HPDE6-E6E7 (cell line): Measurements from ENCODE around the gene KRT24.

Experiments used
- DNase-seq: peaks from one replicate; pipeline ENCODE4 v3.0.0; 2011; ENCODE audit warnings: missing footprints; ENCODE audit errors: extremely low spot score

Gene KRT24

DNA sequence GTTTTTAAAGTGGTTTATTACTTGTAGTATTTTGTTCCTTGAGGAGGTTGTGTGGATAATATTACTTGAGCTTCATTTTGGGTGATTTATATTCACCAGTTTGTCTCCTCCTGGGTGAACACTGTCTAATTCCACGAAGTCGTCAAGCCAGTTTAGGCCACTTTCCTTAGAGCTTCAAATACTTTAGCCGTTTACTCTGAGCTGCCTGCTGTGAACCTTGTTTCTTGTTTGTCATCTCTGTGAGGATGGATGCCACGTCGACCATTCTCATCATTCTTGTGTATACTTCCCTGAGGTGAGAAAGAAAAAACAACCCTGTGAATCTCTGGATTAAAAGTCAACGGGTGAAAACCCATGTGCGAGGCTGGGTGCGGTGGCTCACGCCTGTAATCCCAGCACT is 9.0 kb downstream of the KRT24 start:
- no peak for DNase-seq

- no peak for DNase-seq
These were observed 16.4 kb downstream of the KRT24 start for GRCh38 chr17:40687106-40687505.

DNA sequence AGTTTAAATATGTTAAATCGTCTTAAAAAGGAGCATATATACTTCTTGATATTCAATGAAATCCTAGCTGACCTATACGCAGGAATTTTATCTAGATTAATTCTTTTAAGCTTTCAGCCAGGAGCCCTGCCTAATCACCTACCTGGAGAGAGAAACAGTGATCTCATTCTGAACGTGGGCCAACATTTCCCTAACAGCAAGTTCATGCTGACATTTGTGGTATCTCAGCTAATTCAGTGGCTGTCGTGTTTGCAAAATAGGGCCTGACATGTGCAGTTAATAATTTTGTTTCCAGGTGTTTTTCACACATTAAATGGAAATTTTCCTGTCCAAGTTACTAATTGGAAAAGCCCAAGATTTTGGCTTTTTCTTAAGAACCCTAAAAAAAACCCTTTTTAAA is 17.4 kb downstream of the KRT24 start:
- DNase-seq = no peak

- no peak for DNase-seq
These were observed 22.6 kb downstream of the KRT24 start for GRCh38 chr17:40680998-40681397.

GRCh38 chr17:40679523-40679907 is 24.0 kb downstream of the KRT24 start:
- no peak for DNase-seq

DNA sequence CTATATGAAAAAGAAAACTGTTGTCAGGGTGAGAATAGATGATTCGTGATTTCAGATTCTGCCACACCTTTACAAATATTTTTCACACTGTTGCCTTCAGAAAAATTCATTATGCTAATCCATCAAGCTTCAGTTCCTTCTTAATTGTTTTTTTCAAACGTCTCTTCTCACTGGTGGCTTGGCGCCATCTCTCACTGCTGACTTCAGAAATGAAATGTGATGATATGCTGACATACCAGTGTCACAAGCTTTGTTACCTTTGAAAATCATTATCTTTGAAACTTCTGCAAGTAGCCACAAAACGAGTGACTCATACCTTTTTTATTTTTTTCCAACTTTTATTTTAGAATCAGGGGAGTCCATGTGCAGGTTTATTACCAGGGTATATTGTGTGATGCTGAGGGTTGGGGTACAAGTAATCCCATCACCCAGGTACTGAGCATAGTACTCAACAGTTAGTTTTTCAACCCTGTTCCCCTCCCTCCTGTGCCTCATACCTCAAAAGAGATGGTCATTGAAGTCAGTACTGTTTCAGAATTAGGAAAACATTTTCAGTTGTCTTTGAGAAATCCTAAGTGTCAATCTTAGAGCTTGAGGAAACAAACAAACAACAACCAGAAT is 24.5 kb downstream of the KRT24 start:
- DNase-seq = no peak

DNA sequence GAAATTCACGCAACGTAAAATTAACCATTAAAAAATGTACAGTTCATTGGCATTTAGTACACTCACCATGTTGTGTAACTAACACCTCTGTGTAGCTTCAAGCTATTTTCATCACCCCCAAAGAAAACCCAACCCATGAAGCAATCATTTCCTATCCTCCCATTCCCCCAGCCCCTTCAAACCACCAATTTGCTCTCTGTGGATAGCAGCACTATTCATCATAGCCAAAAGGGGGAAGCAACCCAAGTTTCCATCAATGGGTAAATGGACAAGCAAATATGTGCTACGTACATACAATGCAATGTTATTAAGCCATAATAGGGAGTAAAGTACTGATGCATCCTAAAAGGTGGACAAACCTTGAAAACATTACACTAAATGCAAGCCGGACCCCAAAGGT is 27.6 kb downstream of the KRT24 start:
- no peak for DNase-seq

GRCh38 chr17:40672654-40673053 is 30.9 kb downstream of the KRT24 start:
- DNase-seq = no peak

GRCh38 chr17:40671282-40671681 is 32.3 kb downstream of the KRT24 start:
- no peak for DNase-seq

- DNase-seq = no peak
These were observed 37.2 kb downstream of the KRT24 start for GRCh38 chr17:40666331-40666730.

- no peak for DNase-seq
These were observed 38.8 kb downstream of the KRT24 start, which contains the start of gene KRT222 for GRCh38 chr17:40664582-40665333. Gene KRT222, minus strand, starts transcription at chr17:40665177. Its CDS starts 78 bp downstream, at chr17:40665099.

DNA sequence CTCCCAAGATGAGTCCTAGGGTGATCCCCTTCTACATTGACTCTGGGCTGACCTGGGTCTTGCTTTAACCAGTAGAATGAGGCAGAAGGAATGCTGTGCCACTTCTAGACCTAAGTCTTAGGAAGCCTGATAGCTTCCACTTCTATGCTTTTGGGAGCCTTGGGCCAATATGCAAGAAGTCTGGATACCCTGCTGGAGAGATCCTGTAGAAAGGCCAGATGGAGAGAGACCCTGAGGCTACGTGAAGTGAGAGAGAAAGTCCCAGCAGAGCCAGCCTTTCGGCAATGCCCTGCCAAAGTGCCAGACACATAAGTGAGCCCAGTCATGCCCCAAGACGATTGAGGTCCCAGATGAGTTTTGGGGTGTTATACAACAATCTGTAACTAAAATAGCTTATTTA is 40.3 kb downstream of the KRT24 start:
- no peak for DNase-seq

DNA sequence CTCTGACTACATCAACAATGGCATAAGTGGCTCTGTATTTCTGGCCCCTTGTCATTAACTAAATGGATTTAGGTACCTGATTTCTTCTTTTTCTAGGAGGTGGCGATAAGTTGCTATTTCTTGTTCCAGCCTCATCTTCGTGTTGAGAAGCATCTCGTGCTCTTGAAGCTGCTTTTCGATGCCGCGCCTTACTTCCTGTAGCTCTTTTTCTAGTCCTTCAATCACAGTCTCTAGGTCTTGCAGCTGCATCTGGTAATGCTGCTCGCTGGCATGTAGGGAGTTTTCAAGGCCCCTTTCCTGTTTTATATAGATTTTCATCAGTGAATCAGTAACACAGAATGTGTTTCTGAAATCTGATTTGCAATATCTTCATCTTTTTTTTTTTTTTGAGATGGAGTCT is 43.6 kb downstream of the KRT24 start:
- DNase-seq = no peak

- DNase-seq = no peak
These were observed 45.2 kb downstream of the KRT24 start for GRCh38 chr17:40658396-40658795.

DNA sequence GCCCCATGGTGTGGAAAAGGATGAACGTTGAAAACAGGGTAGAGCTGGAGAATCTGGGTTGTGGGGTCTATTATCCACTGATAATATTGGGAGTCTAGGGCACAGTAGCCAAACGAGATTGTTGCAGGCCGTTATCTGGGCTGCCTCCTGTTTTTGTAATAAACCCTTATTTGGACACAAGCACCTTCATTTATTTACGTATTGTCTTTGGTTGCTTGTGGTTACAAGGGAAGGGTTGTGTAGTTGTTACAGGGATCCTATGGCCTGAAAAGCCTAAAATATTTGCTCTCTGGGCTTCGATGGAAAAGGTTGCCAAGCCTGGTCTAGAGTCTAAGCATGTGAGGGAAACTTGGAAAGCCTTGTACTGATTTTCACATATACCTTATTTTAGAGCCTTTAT is 51.6 kb downstream of the KRT24 start:
- no peak for DNase-seq

DNA sequence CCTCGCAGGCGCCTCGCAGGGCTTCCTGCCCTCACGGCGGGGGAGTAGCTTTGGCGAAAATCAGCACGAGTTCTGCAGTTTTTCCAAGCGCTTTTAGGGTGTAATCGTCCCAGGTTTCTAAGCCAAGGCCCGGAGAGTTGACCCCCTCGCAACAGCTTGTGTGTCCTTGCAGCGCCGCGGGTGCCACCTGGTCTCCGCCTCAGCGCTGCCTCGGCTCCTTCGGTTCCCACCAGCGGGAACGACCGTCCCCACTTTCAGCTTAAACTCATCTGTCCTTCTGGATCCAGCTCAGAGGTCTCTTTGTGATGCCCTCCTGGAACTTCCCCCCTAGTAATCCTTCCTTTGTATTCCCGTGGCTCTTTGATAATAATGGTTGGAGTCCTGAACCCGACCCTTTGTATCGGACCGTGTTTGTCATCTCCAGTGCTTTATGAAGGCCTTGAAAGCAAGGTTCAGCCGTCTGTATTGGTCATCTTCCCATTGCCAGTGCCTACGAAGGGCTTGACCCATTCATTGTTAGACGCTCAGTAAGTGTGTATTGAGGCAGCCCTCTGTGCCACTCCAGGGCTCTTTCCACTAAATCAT is 55.1 kb downstream of the KRT24 start:
- no peak for DNase-seq
